Measurements from ENCODE around the gene PIP5KL1.
A peak's percentile ranks its signal among the peaks of the same experiment; 100 is the strongest.

PIP5KL1 gene

DNA sequence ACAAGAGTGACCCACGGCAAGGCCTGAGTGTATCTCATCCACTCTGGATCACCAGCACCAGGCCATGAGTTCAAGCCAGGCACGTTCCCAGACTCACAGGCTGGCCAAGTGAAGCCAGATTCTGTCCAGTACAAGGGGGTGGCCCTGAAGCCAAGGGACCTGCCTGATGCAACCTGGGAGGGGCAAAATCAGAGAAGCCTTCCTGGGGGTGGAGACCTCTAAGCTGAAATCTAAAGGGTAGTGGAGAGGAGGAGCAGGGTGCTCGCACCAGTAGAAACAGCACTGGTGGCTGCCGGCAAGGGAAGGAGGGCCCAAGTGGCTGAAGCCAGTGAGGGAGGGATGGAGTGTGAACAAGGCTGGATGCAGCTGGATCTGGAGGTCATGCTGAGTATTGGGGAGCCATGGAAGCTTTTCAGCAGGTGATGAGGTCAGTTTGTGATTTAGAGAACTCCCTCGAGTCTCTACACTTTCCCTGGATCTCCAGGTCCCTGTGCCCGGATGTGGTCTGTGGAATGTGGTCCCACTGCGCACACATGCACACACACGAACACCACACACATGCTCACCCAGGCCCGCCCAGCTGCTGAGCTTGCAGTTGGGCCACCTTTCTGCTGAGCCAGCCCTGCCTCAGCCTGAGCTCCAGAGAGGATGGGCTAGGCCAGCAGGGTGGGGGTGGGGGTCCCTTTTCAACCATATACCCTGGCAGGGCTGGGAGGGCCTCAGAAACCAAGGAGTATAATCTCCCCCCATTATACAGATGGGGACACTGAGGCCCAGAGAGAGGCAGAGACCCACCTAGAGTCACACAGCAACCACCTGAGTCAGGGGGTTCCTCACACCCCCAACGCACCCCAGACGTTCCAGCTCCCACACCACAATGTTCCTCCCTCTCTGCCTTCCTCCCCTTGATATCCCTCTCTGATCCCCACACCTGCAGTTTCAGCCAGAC is 1.6 kb downstream of the PIP5KL1 start:
- DNase-seq = no peak

- no peak for DNase-seq
These were observed 2.4 kb downstream of the PIP5KL1 start for GRCh38 chr9:127927988-127928675.

DNA sequence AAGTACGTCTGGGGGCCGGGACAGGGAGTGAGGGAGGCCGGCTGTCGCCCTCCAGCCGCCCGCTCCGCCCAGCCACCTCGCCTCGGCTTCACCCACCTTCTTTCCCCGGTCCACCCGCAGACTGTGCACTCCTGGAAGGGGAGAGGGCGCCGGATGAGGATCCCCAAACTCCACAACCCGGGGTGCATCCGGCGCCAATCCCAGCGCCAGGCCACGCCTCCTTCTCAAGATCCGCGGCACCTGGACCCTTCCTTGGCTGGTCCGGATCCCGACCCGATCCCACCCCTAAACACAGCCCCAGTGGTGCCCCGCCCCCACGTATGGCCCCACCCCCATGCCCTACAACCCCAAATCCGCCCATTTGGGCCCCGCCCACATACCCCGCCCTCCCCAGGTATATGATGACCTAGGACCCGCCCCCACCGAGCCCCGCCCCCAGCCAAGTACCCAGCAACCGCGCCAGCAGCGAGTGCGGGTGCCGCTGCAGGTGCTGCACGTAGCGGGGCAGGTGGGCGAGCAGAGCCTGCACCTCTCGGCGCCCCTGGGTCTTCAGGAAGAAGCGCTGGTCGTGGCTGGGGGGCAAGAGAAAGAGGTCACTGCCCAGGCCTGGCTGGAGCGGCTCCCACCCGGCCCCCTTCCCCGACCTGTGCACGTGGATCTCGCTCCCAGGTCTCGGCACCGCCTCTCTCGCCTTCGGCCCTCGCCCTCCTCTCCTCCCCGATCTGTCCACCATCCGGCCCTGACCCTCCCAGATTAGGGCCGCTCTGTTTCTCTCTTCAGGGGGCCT is 3.2 kb downstream of the PIP5KL1 start:
- no peak for DNase-seq

- DNase-seq = no peak
These were observed 3.7 kb downstream of the PIP5KL1 start for GRCh38 chr9:127926906-127927200.

DNA sequence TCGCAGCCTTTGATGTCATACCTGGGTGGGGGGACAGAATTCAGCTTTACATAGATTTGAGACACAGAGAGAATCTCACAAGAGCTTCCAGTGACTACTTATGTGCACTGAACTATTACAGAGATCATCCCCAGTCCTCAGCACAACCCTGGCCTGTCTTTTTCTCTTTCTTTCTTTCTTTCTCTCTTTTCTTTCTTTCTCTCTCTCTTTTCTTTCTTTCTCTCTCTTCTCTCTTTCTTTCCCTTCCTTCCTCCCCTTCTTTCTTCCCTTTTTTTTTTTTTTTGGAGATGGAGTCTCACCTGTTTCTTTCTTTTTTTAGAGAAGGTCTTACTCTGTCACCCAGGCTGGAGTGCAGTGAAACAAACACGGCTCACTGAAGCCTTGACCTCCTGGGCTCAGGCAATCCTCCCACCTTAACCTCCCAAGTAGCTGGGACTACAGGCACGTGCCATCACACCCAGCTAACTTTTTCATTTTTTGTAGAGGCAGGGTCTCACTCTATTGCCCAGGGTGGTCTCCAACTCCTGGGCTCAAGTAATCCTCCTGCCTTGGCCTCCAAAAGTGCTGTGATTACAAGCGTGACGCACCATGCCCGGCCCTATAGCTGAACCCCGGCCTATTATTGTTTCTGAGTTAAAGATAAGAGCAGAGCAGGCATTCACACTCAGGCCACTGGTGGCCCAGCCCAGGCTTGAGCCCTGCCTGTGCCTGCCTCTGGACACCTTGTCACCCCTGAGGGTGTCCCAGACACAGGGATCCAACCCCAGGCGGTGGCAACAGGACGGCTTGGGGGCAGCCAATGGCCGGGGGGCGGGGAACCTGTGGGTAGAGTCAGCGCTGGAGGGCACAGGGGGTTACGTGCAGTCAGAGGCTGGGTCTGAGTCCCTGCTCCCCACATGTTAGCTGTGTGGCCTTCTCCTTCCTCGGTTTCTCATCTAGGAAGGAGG is 4.3 kb downstream of the PIP5KL1 start:
- DNase-seq = no peak

- no peak for DNase-seq
These were observed 5.7 kb downstream of the PIP5KL1 start for GRCh38 chr9:127924736-127925444.

- DNase-seq = no peak
These were observed 6.8 kb downstream of the PIP5KL1 start for GRCh38 chr9:127923771-127924170.

GRCh38 chr9:127923046-127923445 is 7.5 kb downstream of the PIP5KL1 start:
- no peak for DNase-seq

DNA sequence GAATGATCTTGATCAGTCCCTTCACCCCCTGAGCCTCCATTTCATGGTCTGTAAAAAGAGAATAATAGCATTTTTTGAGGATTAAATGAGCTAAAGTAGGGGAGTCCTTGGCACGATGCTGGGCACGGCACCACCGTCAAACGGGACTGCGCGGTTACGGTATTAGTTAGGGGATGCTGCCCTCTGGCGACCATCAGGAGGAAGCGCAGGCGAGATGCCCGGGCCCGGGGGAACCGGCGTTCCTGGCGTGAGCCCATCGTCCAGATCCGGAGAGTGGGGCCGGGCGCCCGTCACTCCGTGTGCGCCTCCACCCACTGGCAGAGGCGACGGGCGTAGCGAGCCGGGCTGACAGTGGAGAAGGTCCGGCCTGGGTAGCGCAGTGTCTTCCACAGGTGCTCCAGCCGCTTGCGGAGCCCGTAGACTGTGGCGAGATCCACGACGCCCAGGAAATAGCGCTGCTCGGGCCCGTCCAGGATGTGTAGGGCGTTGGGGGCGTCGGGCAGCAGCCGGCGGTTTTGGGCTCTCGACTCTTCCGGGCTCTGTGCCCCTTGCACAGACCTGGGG is 8.9 kb downstream of the PIP5KL1 start:
- DNase-seq = peak; percentile 30

- DNase-seq = no peak
These were observed 9.8 kb downstream of the PIP5KL1 start for GRCh38 chr9:127920794-127921193.

DNA sequence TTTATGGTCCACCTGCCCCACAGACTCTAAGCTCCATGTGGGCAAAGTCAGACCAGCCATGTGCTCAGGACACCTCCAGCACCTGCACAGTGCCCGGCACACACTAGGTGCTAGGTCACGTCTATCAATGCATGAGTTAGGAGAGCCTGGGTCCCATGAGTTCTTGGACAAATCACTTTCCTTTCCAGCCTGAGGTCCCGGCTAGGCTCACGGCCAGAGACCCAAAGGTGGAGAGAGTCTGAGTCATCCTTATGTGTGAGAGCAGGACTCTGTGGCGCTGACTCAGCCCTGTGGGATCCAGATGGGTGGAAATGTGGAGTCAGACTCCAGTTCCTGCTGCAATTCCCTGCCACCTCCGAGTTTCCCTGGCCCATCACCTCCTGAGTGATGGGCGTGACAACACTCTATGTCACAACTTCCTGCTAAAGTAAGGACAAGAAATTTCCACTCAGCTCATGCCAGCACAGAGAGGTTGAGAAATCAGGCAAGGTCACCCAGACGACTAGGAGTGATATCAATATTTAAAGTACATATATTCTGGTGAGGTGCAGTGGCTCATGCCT is 11.2 kb downstream of the PIP5KL1 start:
- no peak for DNase-seq

- peak; percentile 23 for DNase-seq
These were observed 12.1 kb downstream of the PIP5KL1 start for GRCh38 chr9:127918183-127919107.

DNA sequence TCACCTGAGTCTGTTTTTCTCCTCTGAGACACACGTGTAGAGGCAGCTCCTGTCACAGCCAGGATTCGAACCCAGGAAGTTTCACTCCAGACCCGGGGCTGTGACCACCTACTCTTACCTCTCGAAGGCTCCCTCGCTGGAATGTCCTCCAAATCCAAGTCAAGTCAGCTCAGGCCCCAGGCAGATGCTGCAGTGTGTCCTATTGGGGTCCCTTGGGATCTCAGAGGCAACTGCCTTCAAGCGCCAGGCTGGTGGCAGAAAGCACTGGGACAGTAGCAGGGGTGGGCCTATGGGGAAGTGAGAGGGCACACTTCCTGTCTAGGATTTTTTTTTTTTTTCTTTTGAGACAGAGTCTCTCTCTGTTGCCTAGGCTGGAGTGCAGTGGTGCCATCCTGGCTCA is 13.0 kb downstream of the PIP5KL1 start:
- no peak for DNase-seq

DNA sequence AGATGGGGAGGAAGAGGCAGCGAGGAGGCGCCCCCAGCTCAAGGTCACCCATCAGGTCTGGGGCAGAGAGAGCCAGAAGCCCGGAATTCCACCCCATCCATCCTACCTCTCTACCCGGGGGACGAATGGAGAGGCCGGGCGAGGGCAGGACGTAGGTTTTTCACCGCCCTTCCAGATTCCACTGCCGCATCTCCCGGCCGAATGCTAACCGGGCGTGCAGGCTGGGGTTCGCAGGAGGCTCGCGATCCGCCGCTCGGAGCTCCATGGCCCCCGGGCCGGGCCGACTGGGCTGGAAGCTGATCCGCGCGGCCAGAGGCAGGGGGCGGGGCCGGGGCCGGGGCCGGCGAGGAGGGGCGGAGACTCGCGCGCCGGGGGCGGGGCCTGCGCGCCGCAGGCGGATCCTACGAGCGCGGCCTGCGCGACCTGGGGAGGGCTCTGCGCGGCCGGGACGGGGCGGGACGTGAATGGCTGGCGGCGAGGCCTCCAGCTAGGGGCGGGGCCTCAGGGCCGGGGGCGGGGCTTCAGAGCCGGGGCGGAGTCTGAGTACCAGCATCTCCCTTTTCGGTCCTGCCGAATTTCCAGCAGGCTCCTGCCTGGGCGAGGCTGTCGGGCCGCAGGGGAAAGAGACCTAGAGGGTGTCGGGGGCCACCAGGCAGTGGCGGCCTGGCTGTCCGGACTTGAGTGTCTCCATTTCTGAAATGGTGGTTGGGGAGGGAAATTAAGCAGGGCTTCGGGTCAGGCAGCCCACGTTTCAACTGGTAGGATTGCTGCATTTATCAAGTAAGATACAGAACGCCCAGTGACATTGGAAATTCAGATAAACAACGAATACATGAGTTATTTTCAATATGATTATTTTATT is 13.6 kb downstream of the PIP5KL1 start, which contains the start of gene ST6GALNAC4:
ST6GALNAC4 (minus strand) TSS at position 322 of the 862 bp plus-strand sequence. CDS start 622 bp downstream, outside the sequence.
- peak; percentile 86 for DNase-seq

- DNase-seq = no peak
These were observed 14.5 kb downstream of the PIP5KL1 start for GRCh38 chr9:127915801-127916719.

GRCh38 chr9:127915325-127915752 is 15.2 kb downstream of the PIP5KL1 start:
- no peak for DNase-seq

DNA sequence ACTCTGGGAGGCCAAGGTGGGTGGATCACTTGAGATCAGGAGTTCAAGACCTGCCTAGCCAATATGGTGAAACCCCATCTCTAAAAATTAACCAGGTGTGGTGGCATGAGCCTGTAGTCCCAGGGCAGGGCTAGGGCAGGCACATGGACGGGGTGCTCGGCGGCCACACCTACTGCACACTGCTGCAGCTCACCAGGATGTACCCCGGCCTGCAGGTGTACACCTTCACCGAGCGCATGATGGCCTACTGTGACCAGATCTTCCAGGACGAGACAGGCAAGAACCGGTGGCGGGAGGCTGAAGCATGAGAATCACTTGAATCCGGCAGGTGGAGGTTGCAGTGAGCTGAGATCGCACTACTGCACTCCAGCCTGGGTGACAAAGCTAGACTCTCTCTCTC is 16.9 kb downstream of the PIP5KL1 start:
- DNase-seq = no peak
